ENCODE data around the gene MSANTD3. TPM values are rescaled to one million over a fixed set of nuclear protein-coding genes. Genes with fewer than 3 reads are reported as not detected.
"Not testable (repeated sequence)": the region's sequence is repeated elsewhere in the genome, so short reads cannot be mapped to it uniquely, and the experiment has no call there.

The MSANTD3 gene
- total RNA-seq, 3 donors from 2014 or later (not counting 1 experiment from before 2014, with no cell fraction given): 11.3 to 15.6 (median 14.2) TPM

DNA sequence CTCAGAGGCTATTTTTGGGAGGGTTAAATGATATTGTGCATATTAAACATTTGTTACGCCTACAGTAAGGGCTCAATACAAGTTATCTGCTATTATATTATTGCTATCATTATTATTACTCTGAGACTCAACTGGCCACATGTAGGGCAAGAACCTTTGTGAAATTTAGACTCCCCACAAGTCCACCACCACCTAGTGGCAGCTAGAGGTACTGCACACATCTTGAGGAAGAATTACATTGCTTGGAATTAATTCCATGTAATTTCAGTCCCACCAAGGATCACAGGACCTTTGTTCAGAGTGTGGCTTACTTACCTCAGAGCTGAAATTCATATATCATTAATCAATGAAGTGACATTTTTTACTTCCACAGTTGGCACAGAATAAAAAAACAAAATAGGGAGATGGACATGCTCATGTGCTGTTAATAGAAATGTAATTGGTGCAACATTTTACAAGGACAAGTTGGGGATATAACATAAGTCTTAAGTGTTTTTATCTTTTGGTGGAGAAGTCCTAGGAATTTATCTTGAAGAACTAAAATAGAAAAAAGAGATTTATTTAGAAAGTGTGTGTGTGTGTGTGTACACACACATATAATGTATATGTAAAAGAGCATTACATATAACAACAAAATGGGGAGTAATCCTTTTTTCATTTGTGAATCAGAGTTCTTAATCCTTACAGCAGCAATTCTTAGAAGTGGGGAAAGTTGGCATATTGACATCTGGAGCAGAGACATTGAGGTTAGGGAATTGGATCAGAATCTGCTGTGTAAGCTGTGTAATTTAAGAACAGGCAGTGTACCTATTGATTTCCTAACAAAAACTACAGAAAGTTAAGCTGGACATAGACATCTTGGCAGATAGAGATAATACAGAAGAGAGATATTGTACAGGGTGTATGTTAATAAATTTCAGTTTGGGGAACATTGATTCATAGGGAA is 11.2 kb downstream of the MSANTD3 start:
- Mint-ChIP-seq H3K9me3 (no peaks in the 10 kb centered on the region), H3K36me3 (no peaks in the 10 kb centered on the region), H3K4me1 (peaks cover 0 to 5% of the 10 kb centered on the region in 2 donors), H3K27me3 (ENCODE audit: low read depth in 2 of 2) (no peaks in the 10 kb centered on the region), H3K27ac (no peak overlapping the region), H3K4me3 (no peak overlapping the region)
- DNase-seq (peak; percentile 33 to 82), ATAC-seq (peak; percentile 75 to 82 (median 81))
- intact Hi-C loops (cut with micrococcal nuclease): no loop called here
- TF ChIP-seq, protein P1, sequence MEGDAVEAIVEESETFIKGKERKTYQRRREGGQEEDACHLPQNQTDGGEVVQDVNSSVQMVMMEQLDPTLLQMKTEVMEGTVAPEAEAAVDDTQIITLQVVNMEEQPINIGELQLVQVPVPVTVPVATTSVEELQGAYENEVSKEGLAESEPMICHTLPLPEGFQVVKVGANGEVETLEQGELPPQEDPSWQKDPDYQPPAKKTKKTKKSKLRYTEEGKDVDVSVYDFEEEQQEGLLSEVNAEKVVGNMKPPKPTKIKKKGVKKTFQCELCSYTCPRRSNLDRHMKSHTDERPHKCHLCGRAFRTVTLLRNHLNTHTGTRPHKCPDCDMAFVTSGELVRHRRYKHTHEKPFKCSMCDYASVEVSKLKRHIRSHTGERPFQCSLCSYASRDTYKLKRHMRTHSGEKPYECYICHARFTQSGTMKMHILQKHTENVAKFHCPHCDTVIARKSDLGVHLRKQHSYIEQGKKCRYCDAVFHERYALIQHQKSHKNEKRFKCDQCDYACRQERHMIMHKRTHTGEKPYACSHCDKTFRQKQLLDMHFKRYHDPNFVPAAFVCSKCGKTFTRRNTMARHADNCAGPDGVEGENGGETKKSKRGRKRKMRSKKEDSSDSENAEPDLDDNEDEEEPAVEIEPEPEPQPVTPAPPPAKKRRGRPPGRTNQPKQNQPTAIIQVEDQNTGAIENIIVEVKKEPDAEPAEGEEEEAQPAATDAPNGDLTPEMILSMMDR (IDR thresholded peaks at IDR 0.05): peak; percentile 96
- Histone ChIP-seq H3K4me1 (ENCODE audit: control insufficient read depth, insufficient read depth, low read length) (no peaks in the 10 kb centered on the region), H3K36me3 (ENCODE audit: control insufficient read depth, insufficient read depth, low read length) (no peaks in the 10 kb centered on the region), H3K9me3 (ENCODE audit: control insufficient read depth, insufficient read depth, low read length) (no peaks in the 10 kb centered on the region), H3K4me3 (ENCODE audit: low read length) (no peak overlapping the region), H3K27ac (ENCODE audit: low read length) (no peak overlapping the region), H3K27me3 (ENCODE audit: control insufficient read depth, insufficient read depth, low read length) (no peaks in the 10 kb centered on the region)
- WGBS (ENCODE audit: insufficient coverage): no CpG with 5 or more reads among the region's 1 CpG

DNA sequence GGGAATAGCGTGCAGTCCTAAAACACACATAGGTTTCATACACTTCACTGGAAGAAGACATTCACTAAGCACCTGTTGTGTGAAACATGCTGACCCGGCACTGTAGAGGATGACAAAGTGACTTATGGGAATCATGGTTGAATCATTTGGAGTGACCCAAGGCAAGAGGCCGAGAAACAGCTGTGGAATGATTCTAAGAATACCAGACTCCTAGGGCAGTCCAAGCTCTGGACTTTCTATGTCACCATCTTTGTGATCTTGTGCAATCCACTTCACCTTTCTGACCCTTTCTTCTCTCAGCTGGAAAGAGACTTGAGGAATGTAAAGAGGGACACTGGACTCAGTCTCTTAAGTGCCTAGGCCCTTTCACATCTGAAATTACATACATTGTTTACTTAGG is 13.1 kb downstream of the MSANTD3 start:
- peaks cover 16 to 21% of the 10 kb centered on the region in 2 donors for H3K4me1 Mint-ChIP-seq
- ATAC-seq (no peak), DNase-seq (no peak)
- no peaks in the 10 kb centered on the region for H3K4me1 ChIP-seq (ENCODE audit: control insufficient read depth, insufficient read depth, low read length)
- intact Hi-C loops (cut with micrococcal nuclease): no loop called here
- no peak overlapping the region for H3K4me3 ChIP-seq (ENCODE audit: low read length)
- no peak overlapping the region for H3K27ac ChIP-seq (ENCODE audit: low read length)
- H3K27ac Mint-ChIP-seq: no peak overlapping the region
- WGBS (ENCODE audit: insufficient coverage): 89% methylated on average over 2 of the region's 3 CpGs
- no peaks in the 10 kb centered on the region for H3K27me3 ChIP-seq (ENCODE audit: control insufficient read depth, insufficient read depth, low read length)
- H3K4me3 Mint-ChIP-seq: no peak overlapping the region
- H3K9me3 Mint-ChIP-seq: no peaks in the 10 kb centered on the region
- TF ChIP-seq, protein P1 (IDR thresholded peaks at IDR 0.05): no peak
- H3K36me3 Mint-ChIP-seq: no peaks in the 10 kb centered on the region
- no peaks in the 10 kb centered on the region for H3K36me3 ChIP-seq (ENCODE audit: control insufficient read depth, insufficient read depth, low read length)
- no peaks in the 10 kb centered on the region for H3K27me3 Mint-ChIP-seq (ENCODE audit: low read depth in 2 of 2)
- H3K9me3 ChIP-seq (ENCODE audit: control insufficient read depth, insufficient read depth, low read length): no peaks in the 10 kb centered on the region

GRCh38 chr9:100440487-100440886 is 13.5 kb downstream of the MSANTD3 start:
- H3K9me3 ChIP-seq (ENCODE audit: control insufficient read depth, insufficient read depth, low read length); H3K27ac ChIP-seq (ENCODE audit: low read length); H3K4me1 ChIP-seq (ENCODE audit: control insufficient read depth, insufficient read depth, low read length); intact Hi-C loops (cut with micrococcal nuclease); H3K27me3 ChIP-seq (ENCODE audit: control insufficient read depth, insufficient read depth, low read length); H3K4me3 Mint-ChIP-seq; ATAC-seq; H3K36me3 Mint-ChIP-seq; H3K9me3 Mint-ChIP-seq; H3K4me3 ChIP-seq (ENCODE audit: low read length); H3K27ac Mint-ChIP-seq; H3K27me3 Mint-ChIP-seq (ENCODE audit: low read depth in 2 of 2); DNase-seq; H3K36me3 ChIP-seq (ENCODE audit: control insufficient read depth, insufficient read depth, low read length): not testable (repeated sequence)
- 97% methylated on average over 4 of the region's 5 CpGs for WGBS (ENCODE audit: insufficient coverage)
- H3K4me1 Mint-ChIP-seq: peaks cover 18 to 22% of the 10 kb centered on the region in 2 donors

GRCh38 chr9:100441911-100442361 is 15.0 kb downstream of the MSANTD3 start:
- H3K36me3 Mint-ChIP-seq: no peaks in the 10 kb centered on the region
- no peak overlapping the region for H3K4me3 ChIP-seq (ENCODE audit: low read length)
- H3K9me3 Mint-ChIP-seq: no peaks in the 10 kb centered on the region
- intact Hi-C loops (cut with micrococcal nuclease): no loop called here
- ATAC-seq (no peak), DNase-seq (no peak)
- H3K27ac ChIP-seq (ENCODE audit: low read length): no peak overlapping the region
- no peak overlapping the region for H3K27ac Mint-ChIP-seq
- H3K4me3 Mint-ChIP-seq: no peak overlapping the region
- H3K27me3 ChIP-seq (ENCODE audit: control insufficient read depth, insufficient read depth, low read length): no peaks in the 10 kb centered on the region
- TF ChIP-seq, protein P1 (IDR thresholded peaks at IDR 0.05): no peak
- H3K9me3 ChIP-seq (ENCODE audit: control insufficient read depth, insufficient read depth, low read length): no peaks in the 10 kb centered on the region
- 91% methylated on average over 19 of the region's 19 CpGs for WGBS (ENCODE audit: insufficient coverage)
- no peaks in the 10 kb centered on the region for H3K4me1 ChIP-seq (ENCODE audit: control insufficient read depth, insufficient read depth, low read length)
- peaks cover 18 to 22% of the 10 kb centered on the region in 2 donors for H3K4me1 Mint-ChIP-seq
- no peaks in the 10 kb centered on the region for H3K36me3 ChIP-seq (ENCODE audit: control insufficient read depth, insufficient read depth, low read length)
- no peaks in the 10 kb centered on the region for H3K27me3 Mint-ChIP-seq (ENCODE audit: low read depth in 2 of 2)
